HG02885 (cell line): ENCODE measurements around the gene TMEM222.
"Not testable (repeated sequence)": the region's sequence is repeated elsewhere in the genome, so short reads cannot be mapped to it uniquely, and the experiment has no call there.

Source experiments
- ATAC-seq: cut with Tn5 transposase; IDR thresholded peaks from one replicate; pipeline ENCODE4 v1.9.1; 2021; ENCODE audit warnings: mild to moderate bottlenecking; ENCODE audit not compliant: unreplicated experiment, poor library complexity

The TMEM222 gene

GRCh38 chr1:27321813-27322568 lies at the start of gene TMEM222:
Gene TMEM222, plus strand, starts transcription at chr1:27322163. Its CDS starts 35 bp downstream, at chr1:27322198.
- peak; percentile 92 for ATAC-seq

GRCh38 chr1:27274204-27274603 lies 47.8 kb upstream of the TMEM222 start:
- no peak for ATAC-seq

- ATAC-seq: no peak
These were observed 46.3 kb upstream of the TMEM222 start for GRCh38 chr1:27275696-27276095.

GRCh38 chr1:27284425-27285273 lies 37.3 kb upstream of the TMEM222 start:
- ATAC-seq: no peak

GRCh38 chr1:27285274-27285660 lies 36.7 kb upstream of the TMEM222 start:
- no peak for ATAC-seq

GRCh38 chr1:27285821-27286220 lies 36.1 kb upstream of the TMEM222 start:
- ATAC-seq: not testable (repeated sequence)

- ATAC-seq: not testable (repeated sequence)
These were observed 32.8 kb upstream of the TMEM222 start for GRCh38 chr1:27289125-27289524.

- ATAC-seq: no peak
These were observed 31.4 kb upstream of the TMEM222 start for GRCh38 chr1:27290581-27290980.

- no peak for ATAC-seq
These were observed 29.9 kb upstream of the TMEM222 start for GRCh38 chr1:27292106-27292505.

GRCh38 chr1:27293915-27294314 lies 28.0 kb upstream of the TMEM222 start:
- no peak for ATAC-seq

- ATAC-seq: no peak
These were observed 25.1 kb upstream of the TMEM222 start for GRCh38 chr1:27296773-27297291.

- ATAC-seq: no peak
These were observed 24.1 kb upstream of the TMEM222 start for GRCh38 chr1:27297903-27298302.

- ATAC-seq: no peak
These were observed 23.2 kb upstream of the TMEM222 start for GRCh38 chr1:27298632-27299384.

GRCh38 chr1:27299385-27300271 lies 22.3 kb upstream of the TMEM222 start:
- no peak for ATAC-seq

- ATAC-seq: peak; percentile 55
These were observed 21.5 kb upstream of the TMEM222 start for GRCh38 chr1:27300341-27301051.

GRCh38 chr1:27301052-27301422 lies 20.9 kb upstream of the TMEM222 start:
- ATAC-seq: no peak

GRCh38 chr1:27301582-27302199 lies 20.3 kb upstream of the TMEM222 start:
- ATAC-seq: no peak

GRCh38 chr1:27302612-27303011 lies 19.4 kb upstream of the TMEM222 start:
- ATAC-seq: no peak

GRCh38 chr1:27303509-27303908 lies 18.5 kb upstream of the TMEM222 start:
- no peak for ATAC-seq
